B cell (primary cell): ENCODE results near the gene BZW1.

ENCODE experiments used
- EZH2 ChIP-seq: IDR thresholded peaks from 2 replicates; pipeline ENCODE4 v1.6.1; 2012; ENCODE audit warnings: borderline replicate concordance, low read depth, mild to moderate bottlenecking, moderate library complexity, low read length; ENCODE audit not compliant: insufficient read depth, poor library complexity, severe bottlenecking
- TF ChIP-seq, protein P1 (sequence below): fragments of 200-600 bp; IDR thresholded peaks from one replicate; pipeline ENCODE4 v1.8.0; 2022; ENCODE audit warnings: antibody characterized with exemption, mild to moderate bottlenecking

DNA sequence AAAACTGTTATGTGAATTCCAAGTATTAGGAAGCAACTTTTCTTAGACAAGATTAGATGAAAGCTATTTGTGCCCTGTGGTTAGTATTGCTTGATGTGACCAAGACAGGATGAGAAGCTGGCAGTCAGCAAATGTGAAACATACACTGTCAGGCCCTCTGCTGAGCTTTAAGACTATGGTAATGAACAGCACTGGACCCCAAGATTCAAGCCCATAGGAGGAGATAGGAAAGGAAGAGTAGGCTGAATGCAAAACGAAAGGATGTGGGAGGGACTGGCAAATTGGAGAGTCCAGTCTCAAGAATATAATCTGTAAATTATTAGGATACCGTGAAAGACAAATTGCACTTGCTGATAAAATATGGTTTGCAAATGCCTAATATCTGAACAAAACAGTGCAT lies 16.4 kb downstream of the BZW1 start:
- TF ChIP-seq, protein P1, sequence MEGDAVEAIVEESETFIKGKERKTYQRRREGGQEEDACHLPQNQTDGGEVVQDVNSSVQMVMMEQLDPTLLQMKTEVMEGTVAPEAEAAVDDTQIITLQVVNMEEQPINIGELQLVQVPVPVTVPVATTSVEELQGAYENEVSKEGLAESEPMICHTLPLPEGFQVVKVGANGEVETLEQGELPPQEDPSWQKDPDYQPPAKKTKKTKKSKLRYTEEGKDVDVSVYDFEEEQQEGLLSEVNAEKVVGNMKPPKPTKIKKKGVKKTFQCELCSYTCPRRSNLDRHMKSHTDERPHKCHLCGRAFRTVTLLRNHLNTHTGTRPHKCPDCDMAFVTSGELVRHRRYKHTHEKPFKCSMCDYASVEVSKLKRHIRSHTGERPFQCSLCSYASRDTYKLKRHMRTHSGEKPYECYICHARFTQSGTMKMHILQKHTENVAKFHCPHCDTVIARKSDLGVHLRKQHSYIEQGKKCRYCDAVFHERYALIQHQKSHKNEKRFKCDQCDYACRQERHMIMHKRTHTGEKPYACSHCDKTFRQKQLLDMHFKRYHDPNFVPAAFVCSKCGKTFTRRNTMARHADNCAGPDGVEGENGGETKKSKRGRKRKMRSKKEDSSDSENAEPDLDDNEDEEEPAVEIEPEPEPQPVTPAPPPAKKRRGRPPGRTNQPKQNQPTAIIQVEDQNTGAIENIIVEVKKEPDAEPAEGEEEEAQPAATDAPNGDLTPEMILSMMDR = no peak
- TF ChIP-seq EZH2 = no peak
